Right renal cortex interstitium (tissue), 3 donors: ENCODE data around the gene NFIA. TPM values are rescaled to one million over a fixed set of nuclear protein-coding genes. Genes with fewer than 3 reads are reported as not detected.

Source experiments
- DNase-seq, 3 donors: peaks; one replicate each; pipeline ENCODE4 v3.0.0-alpha.2; 2013; ENCODE audit warnings: low read depth in 3 of 3, low spot score in 2 of 3
- polyA plus RNA-seq, 3 donors: library from polyadenylated mRNA; unstranded; fragments of 120-200 nt; gene quantifications; one replicate each; pipeline ENCODE4 v1.2.1, GENCODE V29; 2013; ENCODE audit not compliant: insufficient read length in 3 of 3

Gene NFIA
- polyA plus RNA-seq, 3 donors = 15.8 to 17.3 (median 16.3) TPM

DNA sequence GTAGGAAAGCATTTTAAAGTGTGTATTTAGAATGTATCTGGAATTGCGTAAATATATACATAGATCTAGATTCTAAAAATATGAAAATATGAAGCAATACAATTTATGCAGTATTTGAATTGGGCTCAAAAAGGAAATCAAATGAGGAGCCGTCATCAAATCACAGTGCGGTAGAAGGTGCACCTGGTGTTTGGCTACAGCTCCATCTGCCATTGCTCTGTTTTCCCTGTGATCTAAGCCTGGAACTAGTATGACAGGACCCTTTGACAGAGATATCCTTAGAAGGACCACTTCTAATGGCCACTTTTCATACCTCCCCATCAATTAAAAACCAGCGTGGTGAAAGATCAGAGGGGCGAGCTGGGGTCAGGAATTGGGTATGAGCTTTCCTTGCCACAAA, 202.6 kb downstream of the NFIA start:
- no peak for DNase-seq

GRCh38 chr1:61285371-61285885, 203.1 kb downstream of the NFIA start:
- no peak for DNase-seq

- DNase-seq = no peak
Observed at GRCh38 chr1:61287014-61287413, 204.7 kb downstream of the NFIA start.

DNA sequence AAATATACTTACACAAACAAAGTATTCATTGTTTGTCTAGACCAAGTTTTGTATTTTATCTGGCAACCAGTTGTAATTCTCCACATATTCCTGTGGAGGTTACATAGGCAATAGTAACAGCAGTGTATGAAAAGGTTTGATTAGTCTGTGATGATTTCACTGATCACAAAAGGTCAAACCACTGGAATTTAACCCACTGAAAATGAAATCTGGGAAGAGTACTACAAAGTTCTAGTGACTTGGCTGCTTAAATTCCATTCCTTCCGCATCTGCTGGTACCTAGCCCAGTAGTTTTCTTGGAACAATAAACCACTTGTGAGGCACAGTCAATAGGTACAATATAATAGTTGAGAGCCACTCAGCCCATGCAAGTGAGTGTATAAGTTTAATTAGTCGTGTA, 205.4 kb downstream of the NFIA start:
- DNase-seq = no peak

GRCh38 chr1:61289232-61290098, 207.1 kb downstream of the NFIA start:
- DNase-seq = no peak

- no peak for DNase-seq
Observed at GRCh38 chr1:61290525-61290924, 208.2 kb downstream of the NFIA start.

- no peak for DNase-seq
Observed at GRCh38 chr1:61293197-61293596, 210.8 kb downstream of the NFIA start.

- DNase-seq = no peak
Observed at GRCh38 chr1:61293986-61294504, 211.7 kb downstream of the NFIA start.

- no peak for DNase-seq
Observed at GRCh38 chr1:61294930-61295329, 212.6 kb downstream of the NFIA start.

- no peak for DNase-seq
Observed at GRCh38 chr1:61295818-61296537, 213.6 kb downstream of the NFIA start.

- DNase-seq = no peak
Observed at GRCh38 chr1:61297887-61298286, 215.5 kb downstream of the NFIA start.

DNA sequence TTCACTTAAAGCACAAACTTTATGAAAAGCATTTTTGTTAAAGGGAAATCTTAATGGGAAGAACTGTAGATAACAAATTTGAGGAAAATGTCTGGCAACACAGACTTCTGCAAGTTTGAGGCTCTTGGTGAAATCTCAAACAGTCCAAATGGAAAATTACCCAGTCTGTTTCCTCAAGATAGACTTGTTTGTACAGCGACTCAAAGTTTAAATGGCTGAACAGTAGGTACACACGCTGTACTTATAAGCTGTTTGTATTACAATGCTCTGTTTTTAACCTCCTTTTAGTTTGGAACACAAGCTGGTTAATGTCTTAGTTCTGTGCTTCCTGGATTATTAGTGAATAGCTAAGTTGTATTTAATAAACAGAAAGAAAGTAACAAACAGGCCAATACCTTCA, 217.1 kb downstream of the NFIA start:
- DNase-seq = no peak

DNA sequence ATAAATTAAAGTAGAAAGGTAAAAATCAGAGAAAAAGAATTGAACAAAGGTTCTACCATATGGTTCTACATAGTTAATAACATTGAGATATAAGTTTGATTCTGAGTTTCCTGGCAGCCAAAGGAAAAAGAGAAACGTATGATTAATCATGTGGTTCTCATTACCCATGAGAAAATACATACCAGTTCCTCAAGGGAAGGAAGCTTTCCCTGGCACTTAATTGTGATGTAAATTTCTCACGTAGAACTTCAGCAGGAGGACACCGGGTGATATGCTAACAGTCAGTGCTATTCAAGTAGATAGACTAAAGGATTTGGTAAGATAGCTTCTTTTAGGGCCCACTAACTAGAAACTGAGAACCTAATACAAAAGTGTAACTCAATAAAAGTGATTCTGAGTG, 218.5 kb downstream of the NFIA start:
- no peak for DNase-seq

DNA sequence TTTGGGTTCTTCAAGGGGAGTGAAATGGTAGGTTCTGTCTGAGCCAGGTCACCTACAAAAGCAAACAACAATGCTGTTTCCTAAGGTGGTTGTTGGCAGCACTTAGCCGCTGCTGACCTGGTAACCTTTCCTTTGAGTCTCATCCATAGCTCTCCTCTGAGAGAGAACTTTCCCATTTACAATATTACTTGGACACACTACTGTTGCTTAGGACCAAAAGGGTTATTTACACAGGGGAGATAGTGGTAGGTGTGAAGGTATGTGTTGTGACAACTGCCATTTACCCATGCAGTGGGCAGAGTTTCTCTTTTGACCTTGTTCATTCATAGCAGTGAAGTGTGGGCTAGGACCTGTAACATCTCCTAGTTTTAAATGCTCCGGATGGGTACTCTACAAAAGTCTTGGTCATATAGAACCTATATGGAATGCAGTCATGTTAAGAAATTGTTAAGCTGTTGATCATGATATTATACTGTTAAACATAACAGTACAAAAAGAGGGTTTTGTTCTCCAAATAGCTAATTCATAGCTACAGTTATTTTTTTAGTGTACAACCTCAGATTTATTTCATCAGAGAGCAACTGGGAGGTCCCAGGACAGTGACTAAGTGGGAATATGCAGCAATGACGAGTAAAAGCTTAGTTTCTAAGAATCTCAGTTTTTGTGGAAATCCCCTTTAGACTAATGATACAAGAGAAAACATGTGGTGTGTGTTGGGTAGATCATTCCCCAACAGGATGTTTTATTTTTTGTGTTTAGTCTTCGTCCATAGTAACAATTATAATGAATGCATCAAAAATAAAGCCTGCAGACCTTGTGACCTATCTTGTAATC, 219.7 kb downstream of the NFIA start:
- DNase-seq = no peak

- no peak for DNase-seq
Observed at GRCh38 chr1:61307422-61308142, 225.2 kb downstream of the NFIA start.

DNA sequence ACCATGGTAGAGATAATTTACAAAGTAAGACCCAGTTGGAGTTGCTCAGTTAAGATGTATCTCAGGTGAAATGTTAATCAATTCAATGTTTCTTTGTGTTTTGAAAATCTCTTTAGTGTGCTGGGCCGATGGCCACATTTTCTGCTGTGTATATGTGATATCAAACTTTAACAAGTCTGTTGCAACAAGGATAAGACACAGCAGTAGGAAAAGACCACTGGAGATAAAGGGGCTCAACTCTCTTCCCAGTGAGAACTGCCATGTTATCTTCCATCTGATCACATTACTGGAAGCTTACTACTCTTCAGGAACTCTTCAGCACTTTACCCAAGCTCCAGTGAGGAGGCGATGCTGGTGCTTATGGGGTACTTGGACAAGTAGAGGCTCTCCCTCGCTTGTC, 227.7 kb downstream of the NFIA start:
- no peak for DNase-seq

- no peak for DNase-seq
Observed at GRCh38 chr1:61310538-61310937, 228.2 kb downstream of the NFIA start.

DNA sequence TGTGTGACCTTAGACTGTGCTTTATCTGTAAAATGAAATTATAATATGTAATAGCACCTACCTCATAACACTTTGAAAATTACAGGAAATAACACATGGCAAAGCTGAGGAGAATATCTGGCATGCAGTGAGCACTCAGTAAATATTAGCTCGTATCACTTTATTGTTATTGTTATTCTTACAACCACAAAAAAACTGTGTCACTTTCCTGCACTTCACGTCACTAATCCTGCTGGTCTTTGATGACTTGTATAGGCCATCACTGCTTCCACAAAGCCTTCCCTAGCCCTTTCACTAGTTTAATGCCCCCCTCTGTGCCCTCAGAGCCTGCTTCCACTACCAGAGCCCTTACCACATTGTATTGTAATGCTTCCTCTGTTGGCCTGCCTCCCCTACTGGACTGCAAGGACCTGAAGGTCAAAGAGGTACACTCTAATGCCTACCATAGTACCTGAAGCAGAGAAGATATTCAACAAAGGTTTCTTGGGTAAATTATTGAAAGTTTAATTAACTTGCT, 231.6 kb downstream of the NFIA start:
- no peak for DNase-seq

DNA sequence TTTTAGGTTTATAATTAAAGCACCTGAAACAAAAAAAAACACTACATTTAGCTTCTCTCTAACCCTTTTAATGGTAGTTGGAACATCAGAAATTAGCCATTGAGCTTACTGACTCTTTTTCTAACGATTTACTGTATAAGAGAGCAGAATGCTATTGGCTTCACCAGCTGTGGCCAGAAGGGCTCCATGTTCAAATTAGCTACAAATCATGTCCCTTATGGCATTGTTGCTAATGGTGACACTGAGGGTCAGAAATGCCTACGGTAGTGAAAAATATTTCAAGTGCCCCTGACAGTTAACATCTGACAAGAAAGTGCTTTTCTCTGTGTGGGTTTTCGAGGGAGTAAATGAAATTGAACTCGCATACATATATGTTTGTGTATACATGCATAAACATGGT, 232.7 kb downstream of the NFIA start:
- DNase-seq = no peak

- DNase-seq = no peak
Observed at GRCh38 chr1:61316493-61316892, 234.1 kb downstream of the NFIA start.
